H1 (cell line): ENCODE measurements around the gene SPEF1. TPM values are rescaled to one million over a fixed set of nuclear protein-coding genes. Genes with fewer than 3 reads are reported as not detected.

Source experiments
- FOSL1 ChIP-seq: IDR thresholded peaks from 2 replicates; pipeline ENCODE4 v1.6.1; 2011; ENCODE audit warnings: mild to moderate bottlenecking, low read depth, low read length, moderate library complexity; ENCODE audit not compliant: insufficient read depth
- KDM4A ChIP-seq: IDR thresholded peaks from one replicate; pipeline ENCODE4 v1.7.1; 2012; ENCODE audit warnings: low read depth, mild to moderate bottlenecking, moderate library complexity, low read length, inconsistent platforms; ENCODE audit not compliant: severe bottlenecking
- SUZ12 ChIP-seq: fragments of 200-600 bp; sonication (generic); IDR thresholded peaks from 2 replicates; pipeline ENCODE4 v1.6.1; 2012; ENCODE audit warnings: mild to moderate bottlenecking, inconsistent platforms, low read length, moderate library complexity, mixed read lengths
- polyA plus RNA-seq, 7 experiments: library from polyadenylated mRNA; depleted of rRNA in 3 of 7; stranded (reverse) in 5 of 7; unstranded in 2 of 7; fragments of >200 nt in 5 of 7; fragments of 200-250 nt in 2 of 7; gene quantifications; 1 replicate in 5 of 7; 2 replicates in 1 of 7; 4 replicates in 1 of 7; pipeline versions ENCODE4 v1.2.1 to v1.2.3, GENCODE V29; 2011 to 2013; ENCODE audit warnings: missing spikeins in 2 of 7, mixed read lengths in 2 of 7
- total RNA-seq: library from RNA; stranded (reverse); fragmentation: NEBNext Ultra II Directional; extraction: Animal tissue kit (Norgen Biotek cat#: 25700); gene quantifications from 2 replicates; pipeline ENCODE4 v1.2.1, GENCODE V29; 2021

The SPEF1 gene
- total and polyA plus RNA-seq, 2 of the 8 experiments (the other 6 are each of a cell fraction or from before 2014, with no cell fraction given), result 0.51 to 0.71 TPM

GRCh38 chr20:3755269-3755668 lies 26.0 kb downstream of the SPEF1 start (continued):
- TF ChIP-seq KDM4A (no peak), SUZ12 (no peak), FOSL1 (no peak)
